SK-N-SH (cell line): ENCODE measurements around the gene ZSCAN10. TPM values are rescaled to one million over a fixed set of nuclear protein-coding genes. Genes with fewer than 3 reads are reported as not detected.

ENCODE experiments used
- CTCF ChIA-PET: fragments of 300-600, 350-600 bp; formaldehyde crosslinking; extraction: SDS; loops from one replicate; lab custom pipeline; 2021; lab: Yijun Ruan, JAX
- POLR2A ChIA-PET: fragments of 350-600 bp; sonication (Branson Sonifier 250); formaldehyde crosslinking; extraction: SDS; loops from one replicate; lab custom pipeline; 2020; ENCODE audit warnings: antibody characterized with exemption, inconsistent platforms; lab: Yijun Ruan, JAX
- DNase-seq: peaks from one replicate; pipeline ENCODE4 v3.0.0; 2012
- H2AFZ ChIP-seq: fragments of 200-600 bp; sonication (generic); 2 replicates; pipeline ENCODE4 v1.8.1; 2016; ENCODE audit warnings: antibody characterized with exemption, mild to moderate bottlenecking, low read depth
- H3F3A ChIP-seq: fragments of 200-600 bp; sonication (generic); replicated peaks from 2 replicates; pipeline ENCODE3; 2016; ENCODE audit warnings: antibody characterized with exemption, mild to moderate bottlenecking; ENCODE audit not compliant: insufficient read depth
- H3K27ac ChIP-seq, 2 experiments: fragments of 200-500 bp in 1 of 2; fragments of 200-600 bp in 1 of 2; sonication (Bioruptor generic) in 1 of 2; sonication (generic), shearing (Covaris generic) in 1 of 2; 2 replicates each; pipeline versions ENCODE4 v1.5.1 to v1.6.1; 2014 to 2016; ENCODE audit warnings: low read depth in 2 of 2, inconsistent platforms in 1 of 2, low read length in 1 of 2, mild to moderate bottlenecking in 1 of 2, mixed read lengths in 1 of 2
- H3K27me3 ChIP-seq: fragments of 200-600 bp; sonication (generic), shearing (Covaris generic); 2 replicates; pipeline ENCODE4 v1.6.1; 2016; ENCODE audit warnings: mixed run types; ENCODE audit not compliant: insufficient read depth
- H3K36me3 ChIP-seq, 2 experiments: fragments of 200-500 bp in 1 of 2; fragments of 200-600 bp in 1 of 2; sonication (Bioruptor generic) in 1 of 2; sonication (generic) in 1 of 2; replicated peaks in 1 of 2; 2 replicates each; pipeline versions ENCODE3 to v1.5.1; 2014 to 2016; ENCODE audit warnings: low read length in 1 of 2, mild to moderate bottlenecking in 1 of 2; ENCODE audit not compliant: insufficient read depth in 2 of 2, control insufficient read depth in 1 of 2
- H3K4me1 ChIP-seq, 2 experiments: fragments of 200-500 bp in 1 of 2; fragments of 200-600 bp in 1 of 2; sonication (Bioruptor generic) in 1 of 2; sonication (generic), shearing (Covaris generic) in 1 of 2; 2 replicates each; pipeline versions ENCODE4 v1.5.1 to v1.6.1; 2014 to 2016; ENCODE audit warnings: low read depth in 1 of 2, low read length in 1 of 2, mixed run types in 1 of 2; ENCODE audit not compliant: insufficient read depth in 2 of 2, control insufficient read depth in 1 of 2
- H3K4me2 ChIP-seq: fragments of 200-600 bp; sonication (generic), shearing (Covaris generic); 2 replicates; pipeline ENCODE4 v1.6.1; 2017; ENCODE audit warnings: mixed run types
- H3K4me3 ChIP-seq, 2 experiments: fragments of 200-500 bp in 1 of 2; fragments of 200-600 bp in 1 of 2; sonication (Bioruptor generic) in 1 of 2; sonication (generic), shearing (Covaris generic) in 1 of 2; 2 replicates each; pipeline versions ENCODE4 v1.5.1 to v1.8.1; 2014 to 2016; ENCODE audit warnings: low read depth in 2 of 2, inconsistent platforms in 1 of 2, low read length in 1 of 2, mild to moderate bottlenecking in 1 of 2, mixed read lengths in 1 of 2, moderate library complexity in 1 of 2
- H3K79me2 ChIP-seq: fragments of 200-600 bp; sonication (generic); 2 replicates; pipeline ENCODE4 v1.8.1; 2017; ENCODE audit warnings: mild to moderate bottlenecking; ENCODE audit not compliant: insufficient read depth
- H3K9ac ChIP-seq: fragments of 200-600 bp; sonication (generic); 2 replicates; pipeline ENCODE4 v1.6.1; 2017; ENCODE audit warnings: mixed run types
- H3K9me2 ChIP-seq: fragments of 200-600 bp; sonication (generic); 2 replicates; pipeline ENCODE4 v1.6.1; 2017; ENCODE audit warnings: mixed run types
- H3K9me3 ChIP-seq: fragments of 200-600 bp; sonication (generic); 2 replicates; pipeline ENCODE4 v1.6.1; 2017; ENCODE audit warnings: mixed run types, mild to moderate bottlenecking, moderate library complexity
- H4K20me1 ChIP-seq: fragments of 200-600 bp; sonication (generic); 2 replicates; pipeline ENCODE4 v1.6.1; 2017; ENCODE audit warnings: mild to moderate bottlenecking, mixed run types; ENCODE audit not compliant: insufficient read depth
- EP300 ChIP-seq, 2 experiments: IDR thresholded peaks; 2 replicates each; pipeline versions ENCODE4 v1.4.0 to v1.6.1; 2012; ENCODE audit warnings: borderline replicate concordance in 1 of 2, low read depth in 1 of 2, low read length in 1 of 2
- FOXM1 ChIP-seq: IDR thresholded peaks from 2 replicates; pipeline ENCODE4 v1.4.0; 2012; ENCODE audit warnings: low read depth, mild to moderate bottlenecking
- GATA2 ChIP-seq: sonication (generic); formaldehyde crosslinking; IDR thresholded peaks from 2 replicates; pipeline ENCODE4 v1.5.0; 2020; ENCODE audit warnings: mild to moderate bottlenecking, missing genetic modification reagents
- NFIC ChIP-seq: IDR thresholded peaks from 2 replicates; pipeline ENCODE4 v1.4.0; 2012; ENCODE audit warnings: borderline replicate concordance
- NRF1 ChIP-seq: IDR thresholded peaks from 2 replicates; pipeline ENCODE4 v1.6.1; 2012; ENCODE audit warnings: low read depth, mild to moderate bottlenecking, low read length
- POLR2AphosphoS5 ChIP-seq: IDR thresholded peaks from 2 replicates; pipeline ENCODE4 v1.6.1; 2012; ENCODE audit warnings: low read depth, low read length
- RCOR1 ChIP-seq: fragments of 150-350 bp; IDR thresholded peaks from 2 replicates; pipeline ENCODE4 v1.6.1; 2017; ENCODE audit warnings: antibody characterized with exemption, low read length
- RFX5 ChIP-seq: IDR thresholded peaks from 2 replicates; pipeline ENCODE4 v1.6.1; 2012; ENCODE audit warnings: mild to moderate bottlenecking, improper control_type of control experiment, low read length
- TAF1 ChIP-seq: IDR thresholded peaks from 2 replicates; pipeline ENCODE4 v1.6.1; 2012; ENCODE audit warnings: low read depth, mild to moderate bottlenecking, low read length, moderate library complexity, borderline replicate concordance
- TEAD4 ChIP-seq: IDR thresholded peaks from 2 replicates; pipeline ENCODE4 v1.4.0; 2012; ENCODE audit warnings: mild to moderate bottlenecking, borderline replicate concordance; ENCODE audit not compliant: insufficient read depth
- WGBS: methylation state at CpG from one replicate; pipeline ENCODE4 v1.1.6; 2017; ENCODE audit warnings: low lambda C conversion rate; 5-methylcytosine and 5-hydroxymethylcytosine counted together
- polyA plus RNA-seq, 3 experiments: library from polyadenylated mRNA; depleted of rRNA; stranded (reverse); fragments of >200 nt; gene quantifications; 2 replicates each; pipeline ENCODE4 v1.2.3, GENCODE V29; 2012
- TF ChIP-seq, protein P1 (sequence below): fragments of 150-350 bp; IDR thresholded peaks from 2 replicates; pipeline ENCODE4 v1.6.1; 2016; ENCODE audit warnings: mild to moderate bottlenecking, low read depth, low read length
- TF ChIP-seq, protein P2 (sequence below): fragments of 200-600 bp; sonication (generic); IDR thresholded peaks from 2 replicates; pipeline ENCODE4 v1.6.1; 2017; ENCODE audit warnings: antibody characterized with exemption, mild to moderate bottlenecking, moderate library complexity

ZSCAN10 gene
- polyA plus RNA-seq, 1 of the 3 experiments (the other 2 are of a cell fraction), result 0.05 TPM

DNA sequence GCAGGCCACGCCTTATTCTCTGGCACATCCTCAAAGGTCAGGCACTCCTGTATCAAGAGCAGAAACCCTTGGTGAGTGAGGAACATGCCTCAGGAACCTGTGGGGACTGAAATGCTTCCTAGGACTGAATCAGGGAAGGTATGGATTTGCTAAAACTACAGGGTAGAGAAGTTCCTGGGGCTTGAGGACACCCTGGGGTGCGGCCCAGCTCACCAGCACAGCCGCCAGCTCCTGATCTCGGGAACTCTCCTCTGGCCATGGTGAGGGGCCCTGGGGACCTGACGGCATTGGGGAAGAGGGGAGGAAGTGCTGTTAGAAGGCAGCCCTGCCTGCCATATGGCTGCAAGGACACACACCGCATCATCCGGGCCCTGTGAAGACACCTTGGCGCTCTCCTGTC lies 7.5 kb downstream of the ZSCAN10 start:
- TF ChIP-seq RCOR1, result no peak
- no peak for TF ChIP-seq POLR2AphosphoS5
- TF ChIP-seq RFX5, result no peak
- TF ChIP-seq, protein P1, sequence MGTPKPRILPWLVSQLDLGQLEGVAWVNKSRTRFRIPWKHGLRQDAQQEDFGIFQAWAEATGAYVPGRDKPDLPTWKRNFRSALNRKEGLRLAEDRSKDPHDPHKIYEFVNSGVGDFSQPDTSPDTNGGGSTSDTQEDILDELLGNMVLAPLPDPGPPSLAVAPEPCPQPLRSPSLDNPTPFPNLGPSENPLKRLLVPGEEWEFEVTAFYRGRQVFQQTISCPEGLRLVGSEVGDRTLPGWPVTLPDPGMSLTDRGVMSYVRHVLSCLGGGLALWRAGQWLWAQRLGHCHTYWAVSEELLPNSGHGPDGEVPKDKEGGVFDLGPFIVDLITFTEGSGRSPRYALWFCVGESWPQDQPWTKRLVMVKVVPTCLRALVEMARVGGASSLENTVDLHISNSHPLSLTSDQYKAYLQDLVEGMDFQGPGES, result no peak
- no peak for TF ChIP-seq NFIC
- no peak for TF ChIP-seq EP300 (IDR thresholded peaks at IDR 0.05; ENCODE audit: borderline replicate concordance in 1 of 2, low read depth in 1 of 2, low read length in 1 of 2)
- TF ChIP-seq GATA2, result no peak
- TF ChIP-seq FOXM1, result no peak
- no peak for TF ChIP-seq NRF1
- TF ChIP-seq TAF1, result no peak
- TF ChIP-seq, protein P2, sequence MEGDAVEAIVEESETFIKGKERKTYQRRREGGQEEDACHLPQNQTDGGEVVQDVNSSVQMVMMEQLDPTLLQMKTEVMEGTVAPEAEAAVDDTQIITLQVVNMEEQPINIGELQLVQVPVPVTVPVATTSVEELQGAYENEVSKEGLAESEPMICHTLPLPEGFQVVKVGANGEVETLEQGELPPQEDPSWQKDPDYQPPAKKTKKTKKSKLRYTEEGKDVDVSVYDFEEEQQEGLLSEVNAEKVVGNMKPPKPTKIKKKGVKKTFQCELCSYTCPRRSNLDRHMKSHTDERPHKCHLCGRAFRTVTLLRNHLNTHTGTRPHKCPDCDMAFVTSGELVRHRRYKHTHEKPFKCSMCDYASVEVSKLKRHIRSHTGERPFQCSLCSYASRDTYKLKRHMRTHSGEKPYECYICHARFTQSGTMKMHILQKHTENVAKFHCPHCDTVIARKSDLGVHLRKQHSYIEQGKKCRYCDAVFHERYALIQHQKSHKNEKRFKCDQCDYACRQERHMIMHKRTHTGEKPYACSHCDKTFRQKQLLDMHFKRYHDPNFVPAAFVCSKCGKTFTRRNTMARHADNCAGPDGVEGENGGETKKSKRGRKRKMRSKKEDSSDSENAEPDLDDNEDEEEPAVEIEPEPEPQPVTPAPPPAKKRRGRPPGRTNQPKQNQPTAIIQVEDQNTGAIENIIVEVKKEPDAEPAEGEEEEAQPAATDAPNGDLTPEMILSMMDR, result no peak
- no peaks in the 10 kb centered on the region; a peak in 1 of 4 replicates for H3K4me1 ChIP-seq
- no peaks in the 10 kb centered on the region for H3F3A ChIP-seq
- no peak overlapping the region for H3K9ac ChIP-seq
- no peak overlapping the region for H2AFZ ChIP-seq
- no peaks in the 10 kb centered on the region for H3K36me3 ChIP-seq
- H3K79me2 ChIP-seq, result no peaks in the 10 kb centered on the region
- DNase-seq, result no peak
- WGBS, result 70% methylated on average over 8 of the region's 8 CpGs
- H3K4me2 ChIP-seq, result no peak overlapping the region
- peaks cover 52% of the 10 kb centered on the region for H3K27me3 ChIP-seq
- H4K20me1 ChIP-seq, result no peaks in the 10 kb centered on the region
- ChIA-PET POLR2A (no interaction called here), CTCF (interaction anchor here (2.1 to 3.9 kb wide), 4 partner anchors 9 to 60 kb away, joined by 7 to 25 read pairs (median 12); no protein-coding TSS in a partner anchor)
- no peaks in the 10 kb centered on the region for H3K9me2 ChIP-seq
- no peaks in the 10 kb centered on the region for H3K9me3 ChIP-seq
- no peak overlapping the region for H3K27ac ChIP-seq
- no peak overlapping the region for H3K4me3 ChIP-seq

DNA sequence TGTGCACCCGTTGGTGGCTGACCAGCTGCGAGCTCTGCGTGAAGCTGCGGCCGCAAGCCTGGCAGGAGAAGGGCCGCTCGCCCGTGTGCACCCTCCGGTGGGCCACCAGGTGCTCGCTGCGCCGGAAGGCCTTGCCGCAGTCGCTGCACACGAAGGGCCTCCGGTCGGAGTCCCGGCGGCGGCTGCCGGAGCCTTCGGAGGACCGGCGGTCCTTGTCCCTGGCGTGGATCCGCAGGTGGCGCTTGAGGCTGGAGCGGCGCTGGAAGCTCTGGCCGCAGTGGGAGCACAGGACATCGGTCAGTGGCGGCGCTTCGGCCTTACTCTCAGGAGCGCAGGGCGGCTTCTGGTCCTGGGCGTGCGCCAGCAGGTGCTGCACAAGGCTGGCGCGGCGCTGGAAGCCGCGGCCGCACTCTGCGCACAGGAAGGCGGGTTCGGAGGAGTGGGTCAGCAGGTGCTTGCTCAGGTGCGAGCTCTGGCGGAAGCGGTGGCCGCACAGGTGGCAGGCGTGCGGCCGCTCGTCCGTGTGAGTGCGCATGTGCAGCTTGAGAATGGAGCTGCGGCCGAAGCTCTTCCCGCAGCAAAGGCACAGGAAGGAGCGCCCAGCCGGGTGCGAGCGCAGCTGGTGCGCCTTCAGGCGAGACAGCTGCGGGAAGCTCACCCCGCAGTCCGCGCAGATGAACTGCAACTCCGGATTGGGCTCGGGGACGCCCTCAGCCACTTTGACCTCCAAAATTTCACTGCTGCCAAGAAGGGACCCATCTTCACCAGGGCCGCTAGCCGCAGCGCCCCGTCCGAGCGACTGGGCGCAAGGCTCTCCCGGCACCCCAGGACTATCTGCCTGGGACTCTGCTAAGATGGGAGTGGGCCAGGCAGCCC lies 9.1 kb downstream of the ZSCAN10 start:
- Histone ChIP-seq H2AFZ (no peak overlapping the region), H3K79me2 (no peaks in the 10 kb centered on the region), H3K9me2 (no peaks in the 10 kb centered on the region), H3K4me3 (peak overlapping the region in 1 of 2 experiments; percentile 7; a peak in 1 of 4 replicates), H3K9ac (no peak overlapping the region), H3K4me2 (no peak overlapping the region), H3K4me1 (no peaks in the 10 kb centered on the region; a peak in 1 of 4 replicates), H3K36me3 (no peaks in the 10 kb centered on the region)
- POLR2A ChIA-PET, result no interaction called here
- 53% methylated on average over 33 of the region's 81 CpGs for WGBS
- TF ChIP-seq NRF1 (peak; percentile 49), TEAD4 (no peak)
- TF ChIP-seq, all 33 proteins: peak for 1
- CTCF ChIA-PET, result interaction anchor here (0.7 to 3.9 kb wide), 9 partner anchors 9 to 163 kb away, joined by 3 to 25 read pairs (median 4); partner anchors contain the start of gene IL32
- H4K20me1 ChIP-seq, result no peaks in the 10 kb centered on the region
- DNase-seq, result peak; percentile 72
- H3K9me3 ChIP-seq, result no peaks in the 10 kb centered on the region
- no peak overlapping the region for H3K27ac ChIP-seq
- H3F3A ChIP-seq, result no peaks in the 10 kb centered on the region
- H3K27me3 ChIP-seq, result peaks cover 62% of the 10 kb centered on the region
